Measurements from ENCODE around the gene UBE3D. TPM values are rescaled to one million over a fixed set of nuclear protein-coding genes. Genes with fewer than 3 reads are reported as not detected.

UBE3D gene
- total RNA-seq, 1 experiment from 2014 or later = 11.0 TPM

DNA sequence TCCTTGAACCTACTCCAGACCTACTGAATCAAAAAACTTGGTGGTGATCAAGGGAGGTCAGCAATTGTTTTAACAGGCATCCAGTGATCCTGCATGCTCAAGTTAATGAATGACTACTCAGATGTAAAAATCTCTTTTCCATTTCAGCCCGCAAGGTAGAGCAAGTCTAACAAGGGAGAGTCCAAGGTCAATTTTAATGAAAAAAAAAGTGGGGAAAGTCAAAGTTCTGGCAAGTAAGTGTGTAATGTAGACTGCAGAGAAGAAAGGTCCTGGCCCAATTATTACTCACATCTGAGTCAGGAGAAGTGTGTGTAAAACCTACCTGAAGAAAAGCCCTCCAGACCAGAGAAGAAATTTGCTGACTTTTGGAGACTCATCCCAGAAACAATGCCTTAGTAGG is 193.5 kb downstream of the UBE3D start:
- POLR2A ChIA-PET = no interaction called here
- no peak for TF ChIP-seq SIN3A (IDR thresholded peaks at IDR 0.05; ENCODE audit: borderline replicate concordance, insufficient read depth, low read depth, low read length)
- no peak for TF ChIP-seq POLR2AphosphoS5 (IDR thresholded peaks at IDR 0.05; ENCODE audit: low read depth, low read length)
- TF ChIP-seq TCF7L2 (IDR thresholded peaks at IDR 0.05; ENCODE audit: low read depth, low read length) = no peak
- TF ChIP-seq, protein P1, sequence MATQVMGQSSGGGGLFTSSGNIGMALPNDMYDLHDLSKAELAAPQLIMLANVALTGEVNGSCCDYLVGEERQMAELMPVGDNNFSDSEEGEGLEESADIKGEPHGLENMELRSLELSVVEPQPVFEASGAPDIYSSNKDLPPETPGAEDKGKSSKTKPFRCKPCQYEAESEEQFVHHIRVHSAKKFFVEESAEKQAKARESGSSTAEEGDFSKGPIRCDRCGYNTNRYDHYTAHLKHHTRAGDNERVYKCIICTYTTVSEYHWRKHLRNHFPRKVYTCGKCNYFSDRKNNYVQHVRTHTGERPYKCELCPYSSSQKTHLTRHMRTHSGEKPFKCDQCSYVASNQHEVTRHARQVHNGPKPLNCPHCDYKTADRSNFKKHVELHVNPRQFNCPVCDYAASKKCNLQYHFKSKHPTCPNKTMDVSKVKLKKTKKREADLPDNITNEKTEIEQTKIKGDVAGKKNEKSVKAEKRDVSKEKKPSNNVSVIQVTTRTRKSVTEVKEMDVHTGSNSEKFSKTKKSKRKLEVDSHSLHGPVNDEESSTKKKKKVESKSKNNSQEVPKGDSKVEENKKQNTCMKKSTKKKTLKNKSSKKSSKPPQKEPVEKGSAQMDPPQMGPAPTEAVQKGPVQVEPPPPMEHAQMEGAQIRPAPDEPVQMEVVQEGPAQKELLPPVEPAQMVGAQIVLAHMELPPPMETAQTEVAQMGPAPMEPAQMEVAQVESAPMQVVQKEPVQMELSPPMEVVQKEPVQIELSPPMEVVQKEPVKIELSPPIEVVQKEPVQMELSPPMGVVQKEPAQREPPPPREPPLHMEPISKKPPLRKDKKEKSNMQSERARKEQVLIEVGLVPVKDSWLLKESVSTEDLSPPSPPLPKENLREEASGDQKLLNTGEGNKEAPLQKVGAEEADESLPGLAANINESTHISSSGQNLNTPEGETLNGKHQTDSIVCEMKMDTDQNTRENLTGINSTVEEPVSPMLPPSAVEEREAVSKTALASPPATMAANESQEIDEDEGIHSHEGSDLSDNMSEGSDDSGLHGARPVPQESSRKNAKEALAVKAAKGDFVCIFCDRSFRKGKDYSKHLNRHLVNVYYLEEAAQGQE (IDR thresholded peaks at IDR 0.05; ENCODE audit: insufficient read depth in 1 of 2, low read depth in 2 of 2, low read length in 1 of 2) = no peak
- TF ChIP-seq, protein P2, sequence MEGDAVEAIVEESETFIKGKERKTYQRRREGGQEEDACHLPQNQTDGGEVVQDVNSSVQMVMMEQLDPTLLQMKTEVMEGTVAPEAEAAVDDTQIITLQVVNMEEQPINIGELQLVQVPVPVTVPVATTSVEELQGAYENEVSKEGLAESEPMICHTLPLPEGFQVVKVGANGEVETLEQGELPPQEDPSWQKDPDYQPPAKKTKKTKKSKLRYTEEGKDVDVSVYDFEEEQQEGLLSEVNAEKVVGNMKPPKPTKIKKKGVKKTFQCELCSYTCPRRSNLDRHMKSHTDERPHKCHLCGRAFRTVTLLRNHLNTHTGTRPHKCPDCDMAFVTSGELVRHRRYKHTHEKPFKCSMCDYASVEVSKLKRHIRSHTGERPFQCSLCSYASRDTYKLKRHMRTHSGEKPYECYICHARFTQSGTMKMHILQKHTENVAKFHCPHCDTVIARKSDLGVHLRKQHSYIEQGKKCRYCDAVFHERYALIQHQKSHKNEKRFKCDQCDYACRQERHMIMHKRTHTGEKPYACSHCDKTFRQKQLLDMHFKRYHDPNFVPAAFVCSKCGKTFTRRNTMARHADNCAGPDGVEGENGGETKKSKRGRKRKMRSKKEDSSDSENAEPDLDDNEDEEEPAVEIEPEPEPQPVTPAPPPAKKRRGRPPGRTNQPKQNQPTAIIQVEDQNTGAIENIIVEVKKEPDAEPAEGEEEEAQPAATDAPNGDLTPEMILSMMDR (IDR thresholded peaks at IDR 0.05) = no peak
- DNase-seq (ENCODE audit: low read depth, low spot score) = no peak

DNA sequence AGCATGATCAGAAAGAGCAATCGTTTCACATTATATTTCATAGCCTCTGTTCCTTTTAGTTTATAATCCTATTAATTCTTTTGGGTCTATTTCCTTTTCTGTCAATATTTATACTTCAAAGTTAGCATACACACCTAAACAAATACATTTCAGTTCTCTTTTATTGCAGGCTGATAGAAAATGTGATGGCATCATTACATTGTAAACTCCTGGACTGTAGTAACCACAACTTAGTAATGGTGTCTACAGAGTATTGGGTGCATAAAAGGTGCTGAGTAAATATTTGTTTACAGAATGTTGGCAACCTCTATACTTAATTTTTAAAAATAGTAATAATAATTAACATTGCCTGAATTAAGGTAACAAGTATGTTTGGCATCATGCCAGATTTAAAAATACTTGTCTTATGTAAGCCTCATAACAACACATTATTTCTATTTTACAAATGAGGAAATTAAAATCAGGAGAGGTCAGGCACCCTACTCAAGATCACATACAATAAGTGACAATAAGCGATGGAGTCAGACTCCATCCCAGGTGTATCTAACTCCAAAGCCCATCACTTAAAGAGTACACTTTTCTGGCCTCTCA is 195.0 kb downstream of the UBE3D start:
- ATAC-seq (no peak), DNase-seq (ENCODE audit: low read depth, low spot score) (no peak)
- H3K9me3 ChIP-seq (ENCODE audit: control insufficient read depth, insufficient read depth, low read depth, low read length) = no peaks in the 10 kb centered on the region
- no peaks in the 10 kb centered on the region for H3K36me3 ChIP-seq (ENCODE audit: control insufficient read depth, insufficient read depth, low read length)
- H3K27ac ChIP-seq (ENCODE audit: low read length) = no peak overlapping the region
- no peaks in the 10 kb centered on the region; the same call in 1 of the 2 replicates for H3K4me1 ChIP-seq (ENCODE audit: control insufficient read depth, insufficient read depth, low read length)
- POLR2A ChIA-PET = no interaction called here
- intact Hi-C loops (cut with micrococcal nuclease; ENCODE audit: unreplicated experiment) (no loop called here), in situ Hi-C loops (cut with HindIII; ENCODE audit: low pct_unique_long_range_greater_than_20kb, low sequenced_read_pairs) (no loop called here)
- CTCF ChIA-PET = no interaction called here
- no peaks in the 10 kb centered on the region for H3K27me3 ChIP-seq (ENCODE audit: control insufficient read depth, insufficient read depth, low read length)
- H3K4me3 ChIP-seq (ENCODE audit: low read depth in 2 of 2, low read length in 2 of 2) = no peak overlapping the region
- no peak for TF ChIP-seq SIN3A (IDR thresholded peaks at IDR 0.05; ENCODE audit: borderline replicate concordance, insufficient read depth, low read depth, low read length)
- TF ChIP-seq POLR2AphosphoS5 (IDR thresholded peaks at IDR 0.05; ENCODE audit: low read depth, low read length) = no peak
- TF ChIP-seq, protein P1 (IDR thresholded peaks at IDR 0.05; ENCODE audit: insufficient read depth in 1 of 2, low read depth in 2 of 2, low read length in 1 of 2) = no peak
- TF ChIP-seq, protein P2 (IDR thresholded peaks at IDR 0.05) = no peak
- TF ChIP-seq TCF7L2 (IDR thresholded peaks at IDR 0.05; ENCODE audit: low read depth, low read length) = no peak
- no TSS peak for BruUV-seq (replicated peaks)

More for the DNA sequence above, 193.5 kb downstream of the UBE3D start:
- no TSS peak for BruUV-seq (replicated peaks)
- CTCF ChIA-PET = no interaction called here
- no peak for ATAC-seq
- H3K9me3 ChIP-seq (ENCODE audit: control insufficient read depth, insufficient read depth, low read depth, low read length) = no peaks in the 10 kb centered on the region
- H3K4me3 ChIP-seq (ENCODE audit: low read depth in 2 of 2, low read length in 2 of 2) = no peak overlapping the region
- no peaks in the 10 kb centered on the region; the same call in none of the 2 replicates for H3K4me1 ChIP-seq (ENCODE audit: control insufficient read depth, insufficient read depth, low read length)
- no peak overlapping the region for H3K27ac ChIP-seq (ENCODE audit: low read length)
- H3K36me3 ChIP-seq (ENCODE audit: control insufficient read depth, insufficient read depth, low read length) = no peaks in the 10 kb centered on the region
- intact Hi-C loops (cut with micrococcal nuclease; ENCODE audit: unreplicated experiment) (no loop called here), in situ Hi-C loops (cut with HindIII; ENCODE audit: low pct_unique_long_range_greater_than_20kb, low sequenced_read_pairs) (no loop called here)
- H3K27me3 ChIP-seq (ENCODE audit: control insufficient read depth, insufficient read depth, low read length) = no peaks in the 10 kb centered on the region
